ENCODE measurements around the gene LRCH2.

Gene LRCH2

DNA sequence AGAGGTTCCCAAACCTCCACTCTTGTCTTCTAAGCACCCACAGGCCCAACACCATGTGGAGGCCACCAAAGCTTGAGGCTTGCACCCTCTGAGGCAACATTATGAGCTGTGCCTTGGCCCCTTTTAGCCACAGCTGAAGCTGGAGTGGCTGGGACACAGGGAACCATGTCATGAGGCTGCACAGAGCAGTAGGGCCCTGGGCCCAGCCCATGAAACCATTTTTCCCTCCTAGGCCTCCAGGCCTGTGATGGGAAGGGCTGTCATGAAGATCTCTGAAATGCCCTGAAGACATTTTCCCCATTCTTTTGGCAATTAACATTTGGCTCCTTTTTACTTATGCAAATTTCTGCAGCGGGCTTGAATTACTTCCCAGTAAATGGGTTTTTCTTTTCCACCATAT is 29.9 kb downstream of the LRCH2 start:
- no peak overlapping the region for H3K4me3 ChIP-seq (ENCODE audit: low read depth, low read length)
- TF ChIP-seq, protein P1, sequence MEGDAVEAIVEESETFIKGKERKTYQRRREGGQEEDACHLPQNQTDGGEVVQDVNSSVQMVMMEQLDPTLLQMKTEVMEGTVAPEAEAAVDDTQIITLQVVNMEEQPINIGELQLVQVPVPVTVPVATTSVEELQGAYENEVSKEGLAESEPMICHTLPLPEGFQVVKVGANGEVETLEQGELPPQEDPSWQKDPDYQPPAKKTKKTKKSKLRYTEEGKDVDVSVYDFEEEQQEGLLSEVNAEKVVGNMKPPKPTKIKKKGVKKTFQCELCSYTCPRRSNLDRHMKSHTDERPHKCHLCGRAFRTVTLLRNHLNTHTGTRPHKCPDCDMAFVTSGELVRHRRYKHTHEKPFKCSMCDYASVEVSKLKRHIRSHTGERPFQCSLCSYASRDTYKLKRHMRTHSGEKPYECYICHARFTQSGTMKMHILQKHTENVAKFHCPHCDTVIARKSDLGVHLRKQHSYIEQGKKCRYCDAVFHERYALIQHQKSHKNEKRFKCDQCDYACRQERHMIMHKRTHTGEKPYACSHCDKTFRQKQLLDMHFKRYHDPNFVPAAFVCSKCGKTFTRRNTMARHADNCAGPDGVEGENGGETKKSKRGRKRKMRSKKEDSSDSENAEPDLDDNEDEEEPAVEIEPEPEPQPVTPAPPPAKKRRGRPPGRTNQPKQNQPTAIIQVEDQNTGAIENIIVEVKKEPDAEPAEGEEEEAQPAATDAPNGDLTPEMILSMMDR (IDR thresholded peaks at IDR 0.05; ENCODE audit: borderline replicate concordance, insufficient read depth, low read depth, low read length): no peak

DNA sequence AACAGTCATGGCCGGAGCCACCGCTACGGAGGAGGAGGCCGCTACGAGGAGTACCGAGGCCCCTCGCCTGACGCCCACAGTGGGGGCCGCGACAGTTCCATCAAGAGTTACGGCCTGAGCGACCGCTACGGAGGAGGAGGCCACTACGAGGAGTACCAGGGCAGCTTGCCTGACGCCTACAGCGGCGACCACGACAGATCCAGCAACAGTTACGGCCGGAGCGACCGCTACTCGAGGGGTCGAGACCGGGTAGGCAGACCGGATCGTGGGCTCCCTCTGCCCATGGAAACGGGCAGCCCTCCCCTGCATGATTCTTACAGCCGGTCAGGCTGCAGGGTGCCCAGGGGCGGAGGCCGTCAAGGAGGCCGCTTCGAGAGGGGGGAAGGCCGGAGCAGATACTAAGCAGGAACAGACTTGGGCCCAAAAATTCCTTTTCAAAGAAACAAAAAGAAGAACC is 41.6 kb downstream of the LRCH2 start:
- no peak overlapping the region for H3K4me3 ChIP-seq (ENCODE audit: low read depth, low read length)
- TF ChIP-seq, protein P1 (IDR thresholded peaks at IDR 0.05; ENCODE audit: borderline replicate concordance, insufficient read depth, low read depth, low read length): no peak

DNA sequence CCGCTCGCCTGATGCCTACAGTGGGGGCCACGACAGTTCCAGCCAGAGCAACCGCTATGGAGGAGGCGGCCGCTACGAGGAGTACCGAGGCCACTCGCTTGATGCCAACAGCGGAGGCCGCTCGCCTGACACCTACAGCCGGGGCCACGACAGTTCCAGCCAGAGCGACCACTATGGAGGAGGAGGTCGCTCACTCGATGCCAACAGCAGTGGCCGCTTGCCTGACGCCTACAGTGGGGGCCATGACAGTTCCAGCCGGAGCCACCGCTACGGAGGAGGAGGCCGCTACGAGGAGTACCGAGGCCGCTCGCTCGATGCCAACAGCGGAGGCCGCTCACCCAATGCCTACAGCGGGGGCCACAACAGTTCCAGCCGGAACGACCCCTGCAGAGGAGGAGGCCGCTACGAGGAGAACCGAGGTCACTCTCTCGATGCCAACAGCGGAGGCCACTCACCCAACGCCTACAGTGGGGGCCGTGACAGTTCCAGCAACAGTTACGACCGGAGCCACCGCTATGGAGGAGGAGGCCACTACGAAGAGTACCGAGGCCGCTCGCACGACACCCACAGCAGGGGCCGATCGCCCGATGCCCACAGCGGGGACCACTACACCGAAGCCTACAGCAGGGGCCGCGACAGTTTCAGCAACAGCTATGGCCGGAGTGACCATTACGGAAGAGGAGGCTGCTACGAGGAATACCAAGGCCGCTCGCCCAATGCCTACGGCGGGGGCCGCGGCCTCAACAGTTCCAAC is 42.2 kb downstream of the LRCH2 start:
- no peak overlapping the region for H3K4me3 ChIP-seq (ENCODE audit: low read depth, low read length)
- TF ChIP-seq, protein P1 (IDR thresholded peaks at IDR 0.05; ENCODE audit: borderline replicate concordance, insufficient read depth, low read depth, low read length): no peak

DNA sequence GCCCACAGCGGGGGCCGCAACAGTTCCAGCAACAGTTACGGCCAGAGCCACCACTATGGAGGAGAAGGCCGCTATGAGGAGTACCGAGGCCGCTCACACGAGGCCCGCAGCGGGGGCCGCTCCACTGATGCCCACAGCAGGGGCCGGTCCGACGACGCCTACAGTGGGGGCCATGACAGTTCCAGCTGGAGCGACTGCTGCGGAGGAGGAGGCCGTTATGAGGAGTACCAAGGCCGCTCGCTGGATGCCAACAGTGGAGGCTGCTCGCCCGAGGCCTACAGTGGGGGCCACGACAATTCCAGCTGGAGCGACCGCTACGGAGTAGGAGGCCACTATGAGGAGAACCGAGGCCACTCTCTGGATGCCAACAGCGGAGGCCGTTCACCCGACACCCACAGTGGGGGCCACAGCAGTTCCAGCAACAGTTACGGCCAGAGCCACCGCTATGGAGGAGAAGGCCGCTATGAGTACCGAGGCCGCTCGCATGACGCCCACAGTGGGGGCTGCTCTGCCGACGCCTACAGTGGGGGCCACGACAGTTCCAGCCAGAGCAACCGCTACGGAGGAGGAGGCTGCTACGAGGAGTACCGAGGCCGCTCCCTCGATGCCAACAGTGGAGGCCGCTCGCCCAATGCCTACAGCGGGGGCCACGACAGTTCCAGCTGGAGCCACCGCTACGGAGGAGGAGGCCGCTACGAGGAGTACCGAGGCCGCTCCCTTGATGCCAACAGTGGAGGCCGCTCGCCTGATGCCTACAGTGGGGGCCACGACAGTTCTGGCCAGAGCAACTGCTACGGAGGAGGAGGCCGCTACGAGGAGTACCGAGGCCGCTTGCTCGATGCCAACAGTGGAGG is 43.0 kb downstream of the LRCH2 start:
- TF ChIP-seq, protein P1 (IDR thresholded peaks at IDR 0.05; ENCODE audit: borderline replicate concordance, insufficient read depth, low read depth, low read length): no peak
- H3K4me3 ChIP-seq (ENCODE audit: low read depth, low read length): no peak overlapping the region

DNA sequence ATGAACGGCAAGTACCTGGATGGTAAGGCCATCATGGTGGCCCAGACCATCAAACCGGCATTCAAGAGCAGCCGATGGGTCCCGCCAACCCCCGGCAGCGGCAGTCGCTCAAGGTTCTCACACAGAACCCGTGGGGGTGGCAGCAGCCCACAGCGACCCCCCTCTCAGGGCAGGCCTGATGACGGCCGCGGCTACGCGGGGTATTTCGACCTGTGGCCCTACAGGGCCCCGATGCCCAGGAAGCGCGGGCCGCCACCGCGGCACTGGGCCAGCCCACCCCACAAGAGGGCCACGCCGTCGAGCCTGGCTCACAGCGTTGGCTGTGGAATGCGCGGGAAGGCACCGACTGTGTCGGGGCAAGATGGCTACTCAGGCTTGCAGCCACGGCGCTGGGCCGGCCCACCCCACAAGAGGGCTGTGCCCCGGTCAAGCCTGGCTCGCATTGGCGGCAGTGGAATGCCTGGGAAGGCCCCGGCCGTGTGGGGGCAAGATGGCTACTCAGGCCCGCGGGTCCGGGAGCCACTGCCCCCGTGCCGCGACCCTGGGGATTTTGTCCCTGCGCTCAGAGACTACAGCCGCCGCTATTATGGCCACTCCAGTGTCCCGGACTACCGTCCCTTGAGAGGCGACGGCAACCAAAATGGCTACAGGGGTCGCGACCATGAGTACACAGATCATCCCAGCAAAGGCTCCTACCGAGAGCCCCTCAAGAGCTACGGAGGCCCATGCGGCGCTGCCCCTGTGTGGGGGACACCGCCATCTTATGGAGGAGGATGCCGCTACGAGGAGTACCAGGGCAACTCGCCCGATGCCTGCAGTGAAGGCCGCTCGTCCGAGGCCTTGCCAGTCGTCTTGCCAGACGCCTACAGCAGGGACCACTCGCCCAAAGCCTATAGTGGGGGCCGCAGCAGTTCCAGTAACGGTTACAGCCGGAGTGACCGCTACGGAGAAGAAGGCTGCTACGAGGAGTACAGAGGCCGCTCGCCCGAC is 44.0 kb downstream of the LRCH2 start:
- no peak overlapping the region for H3K4me3 ChIP-seq (ENCODE audit: low read depth, low read length)
- TF ChIP-seq, protein P1 (IDR thresholded peaks at IDR 0.05; ENCODE audit: borderline replicate concordance, insufficient read depth, low read depth, low read length): no peak

DNA sequence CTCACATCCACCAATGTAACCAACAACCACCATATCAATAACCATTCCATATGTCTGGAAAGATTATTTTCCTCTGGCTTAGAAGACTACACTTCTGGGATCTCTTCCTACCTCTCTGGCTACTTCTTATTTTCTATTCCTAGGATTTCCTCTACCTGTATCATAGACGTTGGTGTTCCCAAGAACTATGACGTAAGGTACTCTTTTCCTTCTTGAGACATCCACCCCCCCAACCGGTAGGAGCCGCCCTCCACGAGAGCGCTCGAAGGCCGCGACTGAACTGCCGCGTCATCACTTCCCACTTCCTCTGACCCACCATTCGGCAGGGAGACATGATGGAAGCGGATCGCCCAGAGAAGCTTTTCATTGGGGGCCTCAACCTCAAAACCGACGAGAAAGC is 44.8 kb downstream of the LRCH2 start, which contains the start of gene RBMXL3:
Gene RBMXL3, plus strand, starts transcription at position 301 of the 400 bp plus-strand sequence. Its CDS starts 32 bp downstream, at position 333.
- TF ChIP-seq, protein P1 (IDR thresholded peaks at IDR 0.05; ENCODE audit: borderline replicate concordance, insufficient read depth, low read depth, low read length): no peak
- no peak within 1 kb of the TSS for H3K4me3 ChIP-seq (ENCODE audit: low read depth, low read length)
